GM23338 (cell line): ENCODE data around the gene INTS14. TPM values are rescaled to one million over a fixed set of nuclear protein-coding genes. Genes with fewer than 3 reads are reported as not detected.

Source experiments
- ATAC-seq: fragments of 200-7000 bp; cut with Tn5 transposase; 3 replicates; pipeline ENCODE4 v1.9.1; 2020
- DNase-seq: peaks from one replicate; pipeline ENCODE4 v3.0.0-alpha.2; 2015; ENCODE audit warnings: low spot score
- H2AFZ ChIP-seq: fragments of 200-600 bp; sonication (generic); 2 replicates; pipeline ENCODE4 v1.8.0; 2016; ENCODE audit warnings: antibody characterized with exemption, mild to moderate bottlenecking, moderate library complexity
- H3F3A ChIP-seq: fragments of 200-600 bp; sonication (generic); replicated peaks from 2 replicates; pipeline ENCODE4 v1.8.0; 2017; ENCODE audit warnings: antibody characterized with exemption, mixed run types, low read depth
- H3K27ac ChIP-seq: fragments of 200-600 bp; sonication (generic); 2 replicates; pipeline ENCODE4 v1.6.1; 2016; ENCODE audit warnings: low read depth
- H3K27me3 ChIP-seq: fragments of 200-600 bp; sonication (generic); 2 replicates; pipeline ENCODE4 v1.8.0; 2016; ENCODE audit warnings: mild to moderate bottlenecking, mixed run types, moderate library complexity; ENCODE audit not compliant: insufficient read depth
- H3K36me3 ChIP-seq: fragments of 200-600 bp; sonication (generic); 2 replicates; pipeline ENCODE4 v1.8.0; 2016; ENCODE audit warnings: mild to moderate bottlenecking; ENCODE audit not compliant: insufficient read depth
- H3K4me1 ChIP-seq: fragments of 200-600 bp; sonication (generic); 2 replicates; pipeline ENCODE4 v1.8.0; 2016; ENCODE audit warnings: mild to moderate bottlenecking, moderate library complexity; ENCODE audit not compliant: insufficient read depth
- H3K4me2 ChIP-seq: fragments of 200-600 bp; sonication (generic); 2 replicates; pipeline ENCODE4 v1.7.1; 2017; ENCODE audit warnings: mixed run types
- H3K4me3 ChIP-seq: fragments of 200-600 bp; sonication (generic); 2 replicates; pipeline ENCODE4 v1.6.1; 2016; ENCODE audit warnings: mixed run types
- H3K79me2 ChIP-seq: fragments of 200-600 bp; sonication (generic); replicated peaks from 2 replicates; pipeline ENCODE4 v1.8.0; 2017; ENCODE audit warnings: mild to moderate bottlenecking; ENCODE audit not compliant: insufficient read depth
- H3K9me2 ChIP-seq: fragments of 200-600 bp; sonication (generic); 2 replicates; pipeline ENCODE4 v1.8.0; 2017; ENCODE audit not compliant: insufficient read depth
- H4K20me1 ChIP-seq: fragments of 200-600 bp; sonication (generic); replicated peaks from 2 replicates; pipeline ENCODE4 v1.8.0; 2017; ENCODE audit warnings: mild to moderate bottlenecking; ENCODE audit not compliant: insufficient read depth
- H3K27ac Mint-ChIP-seq: 2 replicates; pipeline ENCODE4 v1.8.0; 2020; ENCODE audit warnings: inconsistent platforms, mild to moderate bottlenecking, moderate library complexity, mixed read lengths
- H3K27me3 Mint-ChIP-seq: 3 replicates; pipeline ENCODE4 v1.8.0; 2022; ENCODE audit warnings: low read depth, mild to moderate bottlenecking, moderate library complexity, mixed read lengths, inconsistent platforms; ENCODE audit not compliant: insufficient read depth, poor library complexity
- H3K36me3 Mint-ChIP-seq: 3 replicates; pipeline ENCODE4 v1.8.0; 2021; ENCODE audit warnings: low read depth, mild to moderate bottlenecking, inconsistent platforms, moderate library complexity, mixed read lengths
- H3K4me1 Mint-ChIP-seq: 3 replicates; pipeline ENCODE4 v1.8.0; 2020; ENCODE audit warnings: mild to moderate bottlenecking, inconsistent platforms, mixed read lengths
- H3K4me3 Mint-ChIP-seq: 3 replicates; pipeline ENCODE4 v1.8.0; 2021; ENCODE audit warnings: moderate library complexity, mild to moderate bottlenecking, inconsistent platforms, mixed read lengths
- H3K9me3 Mint-ChIP-seq: 3 replicates; pipeline ENCODE4 v1.8.0; 2020; ENCODE audit warnings: moderate library complexity, mild to moderate bottlenecking, inconsistent platforms, mixed read lengths
- CREB1 ChIP-seq: fragments of 250-450 bp; sonication (Bioruptor Pico); IDR thresholded peaks from 2 replicates; pipeline ENCODE4 v1.5.0; 2020; ENCODE audit warnings: low read depth, mild to moderate bottlenecking, moderate library complexity
- EZH2 ChIP-seq: fragments of 200-600 bp; sonication (generic); IDR thresholded peaks from one replicate; pipeline ENCODE4 v1.8.0; 2017; ENCODE audit warnings: antibody characterized with exemption, mild to moderate bottlenecking, low read depth; ENCODE audit not compliant: unreplicated experiment
- POLR2AphosphoS5 ChIP-seq: IDR thresholded peaks from 2 replicates; pipeline ENCODE4 v1.6.1; 2016; ENCODE audit warnings: antibody characterized with exemption, low read depth
- STAT1 ChIP-seq: IDR thresholded peaks from one replicate; pipeline ENCODE4 v1.6.1; 2016; ENCODE audit warnings: antibody characterized with exemption; ENCODE audit not compliant: unreplicated experiment
- ZNF331 ChIP-seq: fragments of 250-450 bp; sonication (Bioruptor Pico); IDR thresholded peaks from 2 replicates; pipeline ENCODE4 v1.5.0; 2020; ENCODE audit warnings: low read depth, mild to moderate bottlenecking, moderate library complexity
- polyA plus RNA-seq: library from polyadenylated mRNA; unstranded; fragments of >200 nt; fragmentation: Nextera tagmentation; extraction: Ambion mirVana; gene quantifications from 2 replicates; pipeline ENCODE4 v1.2.1, GENCODE V29; 2016
- total RNA-seq: library from RNA; depleted of rRNA; stranded (reverse); fragments of >200 nt; shearing (Covaris generic); gene quantifications from 2 replicates; pipeline ENCODE4 v1.2.3, GENCODE V29; 2014
- TF ChIP-seq, protein P1 (sequence below): IDR thresholded peaks from one replicate; pipeline ENCODE4 v1.6.1; 2018; ENCODE audit warnings: antibody characterized with exemption; ENCODE audit not compliant: unreplicated experiment
- TF ChIP-seq, protein P2 (sequence below): IDR thresholded peaks from 2 replicates; pipeline ENCODE4 v1.6.1; 2016; ENCODE audit warnings: antibody characterized with exemption
- TF ChIP-seq, protein P3 (sequence below), 2 experiments: fragments of 200-600 bp in 1 of 2; sonication (generic) in 1 of 2; conservative IDR thresholded peaks; 2 replicates each; pipeline versions ENCODE4 v1.5.1 to v1.6.1; 2016 to 2017; ENCODE audit warnings: antibody characterized with exemption in 2 of 2, low read depth in 2 of 2, mild to moderate bottlenecking in 2 of 2, moderate library complexity in 1 of 2

The INTS14 gene
- total and polyA plus RNA-seq, 2 experiments from 2014 or later, result 15.2 to 37.7 TPM

DNA sequence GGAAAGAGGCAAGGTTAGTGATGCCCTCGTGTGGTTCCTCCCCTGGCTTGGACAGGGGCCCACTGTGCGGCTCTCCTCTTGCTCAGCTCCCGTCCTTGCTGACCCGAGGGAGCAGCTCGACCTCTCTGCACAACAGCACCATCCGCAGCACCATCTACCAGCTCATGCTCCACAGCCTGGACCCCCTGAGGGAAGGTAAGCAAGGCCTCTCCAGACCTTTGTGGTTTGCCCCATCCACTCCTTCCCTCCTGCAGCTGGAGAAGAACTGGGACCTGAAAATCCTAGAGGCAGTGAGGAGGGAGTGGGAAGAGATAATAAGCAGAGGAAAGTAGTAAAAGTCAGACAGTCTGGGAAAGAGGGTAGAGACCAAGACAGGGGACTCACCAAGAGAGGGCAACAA is 28.6 kb upstream of the INTS14 start (continued):
- TF ChIP-seq, protein P1, sequence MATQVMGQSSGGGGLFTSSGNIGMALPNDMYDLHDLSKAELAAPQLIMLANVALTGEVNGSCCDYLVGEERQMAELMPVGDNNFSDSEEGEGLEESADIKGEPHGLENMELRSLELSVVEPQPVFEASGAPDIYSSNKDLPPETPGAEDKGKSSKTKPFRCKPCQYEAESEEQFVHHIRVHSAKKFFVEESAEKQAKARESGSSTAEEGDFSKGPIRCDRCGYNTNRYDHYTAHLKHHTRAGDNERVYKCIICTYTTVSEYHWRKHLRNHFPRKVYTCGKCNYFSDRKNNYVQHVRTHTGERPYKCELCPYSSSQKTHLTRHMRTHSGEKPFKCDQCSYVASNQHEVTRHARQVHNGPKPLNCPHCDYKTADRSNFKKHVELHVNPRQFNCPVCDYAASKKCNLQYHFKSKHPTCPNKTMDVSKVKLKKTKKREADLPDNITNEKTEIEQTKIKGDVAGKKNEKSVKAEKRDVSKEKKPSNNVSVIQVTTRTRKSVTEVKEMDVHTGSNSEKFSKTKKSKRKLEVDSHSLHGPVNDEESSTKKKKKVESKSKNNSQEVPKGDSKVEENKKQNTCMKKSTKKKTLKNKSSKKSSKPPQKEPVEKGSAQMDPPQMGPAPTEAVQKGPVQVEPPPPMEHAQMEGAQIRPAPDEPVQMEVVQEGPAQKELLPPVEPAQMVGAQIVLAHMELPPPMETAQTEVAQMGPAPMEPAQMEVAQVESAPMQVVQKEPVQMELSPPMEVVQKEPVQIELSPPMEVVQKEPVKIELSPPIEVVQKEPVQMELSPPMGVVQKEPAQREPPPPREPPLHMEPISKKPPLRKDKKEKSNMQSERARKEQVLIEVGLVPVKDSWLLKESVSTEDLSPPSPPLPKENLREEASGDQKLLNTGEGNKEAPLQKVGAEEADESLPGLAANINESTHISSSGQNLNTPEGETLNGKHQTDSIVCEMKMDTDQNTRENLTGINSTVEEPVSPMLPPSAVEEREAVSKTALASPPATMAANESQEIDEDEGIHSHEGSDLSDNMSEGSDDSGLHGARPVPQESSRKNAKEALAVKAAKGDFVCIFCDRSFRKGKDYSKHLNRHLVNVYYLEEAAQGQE, result no peak
- no peak for TF ChIP-seq ZNF331 (CRISPR knock-in tag)
- TF ChIP-seq STAT1, result no peak
- TF ChIP-seq CREB1 (CRISPR knock-in tag), result no peak
- TF ChIP-seq EZH2, result no peak
- TF ChIP-seq, protein P2, sequence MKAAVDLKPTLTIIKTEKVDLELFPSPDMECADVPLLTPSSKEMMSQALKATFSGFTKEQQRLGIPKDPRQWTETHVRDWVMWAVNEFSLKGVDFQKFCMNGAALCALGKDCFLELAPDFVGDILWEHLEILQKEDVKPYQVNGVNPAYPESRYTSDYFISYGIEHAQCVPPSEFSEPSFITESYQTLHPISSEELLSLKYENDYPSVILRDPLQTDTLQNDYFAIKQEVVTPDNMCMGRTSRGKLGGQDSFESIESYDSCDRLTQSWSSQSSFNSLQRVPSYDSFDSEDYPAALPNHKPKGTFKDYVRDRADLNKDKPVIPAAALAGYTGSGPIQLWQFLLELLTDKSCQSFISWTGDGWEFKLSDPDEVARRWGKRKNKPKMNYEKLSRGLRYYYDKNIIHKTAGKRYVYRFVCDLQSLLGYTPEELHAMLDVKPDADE, result no peak

DNA sequence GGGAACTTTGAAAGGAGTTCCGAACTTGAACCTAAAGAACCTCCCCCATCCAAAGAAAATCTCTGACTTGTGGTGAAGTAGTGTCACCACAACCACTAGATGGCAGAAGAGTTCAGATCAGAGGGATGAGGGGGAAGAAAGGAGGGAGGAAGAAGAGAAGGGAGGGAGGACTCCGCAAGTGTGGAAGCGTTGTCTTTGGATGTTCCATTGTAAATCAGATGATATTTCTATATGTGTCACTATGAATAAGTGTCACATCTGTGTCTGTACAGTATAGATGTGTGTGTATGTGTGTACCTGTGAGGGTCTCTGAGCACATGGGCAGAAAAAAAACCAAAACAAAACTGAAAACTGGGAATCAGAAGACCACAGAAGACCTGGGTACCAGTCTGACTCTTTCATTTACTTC is 27.8 kb upstream of the INTS14 start:
- Histone ChIP-seq H2AFZ (no peak overlapping the region), H3K9me2 (no peaks in the 10 kb centered on the region), H4K20me1 (no peaks in the 10 kb centered on the region; the same call in 1 of the 2 replicates), H3F3A (no peaks in the 10 kb centered on the region), H3K27ac (no peak overlapping the region), H3K27me3 (no peaks in the 10 kb centered on the region), H3K36me3 (no peaks in the 10 kb centered on the region), H3K79me2 (no peaks in the 10 kb centered on the region), H3K4me2 (no peak overlapping the region), H3K4me3 (no peak overlapping the region), H3K4me1 (no peaks in the 10 kb centered on the region)
- Mint-ChIP-seq H3K36me3 (no peaks in the 10 kb centered on the region), H3K9me3 (no peaks in the 10 kb centered on the region; the same call in 2 of the 3 replicates), H3K4me3 (no peak overlapping the region), H3K4me1 (peaks cover 9% of the 10 kb centered on the region), H3K27ac (no peak overlapping the region), H3K27me3 (peaks cover 5% of the 10 kb centered on the region)
- ATAC-seq, result peak; percentile 83
- no peak for TF ChIP-seq POLR2AphosphoS5
- TF ChIP-seq, protein P3, sequence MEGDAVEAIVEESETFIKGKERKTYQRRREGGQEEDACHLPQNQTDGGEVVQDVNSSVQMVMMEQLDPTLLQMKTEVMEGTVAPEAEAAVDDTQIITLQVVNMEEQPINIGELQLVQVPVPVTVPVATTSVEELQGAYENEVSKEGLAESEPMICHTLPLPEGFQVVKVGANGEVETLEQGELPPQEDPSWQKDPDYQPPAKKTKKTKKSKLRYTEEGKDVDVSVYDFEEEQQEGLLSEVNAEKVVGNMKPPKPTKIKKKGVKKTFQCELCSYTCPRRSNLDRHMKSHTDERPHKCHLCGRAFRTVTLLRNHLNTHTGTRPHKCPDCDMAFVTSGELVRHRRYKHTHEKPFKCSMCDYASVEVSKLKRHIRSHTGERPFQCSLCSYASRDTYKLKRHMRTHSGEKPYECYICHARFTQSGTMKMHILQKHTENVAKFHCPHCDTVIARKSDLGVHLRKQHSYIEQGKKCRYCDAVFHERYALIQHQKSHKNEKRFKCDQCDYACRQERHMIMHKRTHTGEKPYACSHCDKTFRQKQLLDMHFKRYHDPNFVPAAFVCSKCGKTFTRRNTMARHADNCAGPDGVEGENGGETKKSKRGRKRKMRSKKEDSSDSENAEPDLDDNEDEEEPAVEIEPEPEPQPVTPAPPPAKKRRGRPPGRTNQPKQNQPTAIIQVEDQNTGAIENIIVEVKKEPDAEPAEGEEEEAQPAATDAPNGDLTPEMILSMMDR (conservative IDR thresholded peaks at IDR 0.05; ENCODE audit: low read depth in 2 of 2), result peak; percentile 90 to 98
- DNase-seq, result peak; percentile 92
